Stomach (tissue), 4 donors: ENCODE results near the gene TMEM144.

Source experiments
- CTCF ChIP-seq, 7 experiments: fragments of 450-650 bp in 4 of 7; fragments of 200-600 bp in 3 of 7; sonication (generic) in 3 of 7; IDR thresholded peaks; one replicate each; pipeline ENCODE4 v1.5.1; 2016 to 2019; ENCODE audit warnings: antibody characterized with exemption in 7 of 7, control low read depth in 2 of 7, mild to moderate bottlenecking in 1 of 7
- EP300 ChIP-seq: sonication (generic); formaldehyde crosslinking; IDR thresholded peaks from one replicate; pipeline ENCODE4 v1.6.1; 2017; ENCODE audit warnings: antibody characterized with exemption
- POLR2A ChIP-seq, 4 donors: fragments of 450-650 bp; IDR thresholded peaks; one replicate each; pipeline ENCODE4 v1.6.1; 2016; ENCODE audit warnings: antibody characterized with exemption in 4 of 4, control low read depth in 2 of 4, mild to moderate bottlenecking in 1 of 4, moderate library complexity in 1 of 4
- POLR2AphosphoS5 ChIP-seq, 3 donors: sonication (generic); formaldehyde crosslinking; IDR thresholded peaks; one replicate each; pipeline ENCODE4 v1.6.1; 2016; ENCODE audit warnings: antibody characterized with exemption in 3 of 3

DNA sequence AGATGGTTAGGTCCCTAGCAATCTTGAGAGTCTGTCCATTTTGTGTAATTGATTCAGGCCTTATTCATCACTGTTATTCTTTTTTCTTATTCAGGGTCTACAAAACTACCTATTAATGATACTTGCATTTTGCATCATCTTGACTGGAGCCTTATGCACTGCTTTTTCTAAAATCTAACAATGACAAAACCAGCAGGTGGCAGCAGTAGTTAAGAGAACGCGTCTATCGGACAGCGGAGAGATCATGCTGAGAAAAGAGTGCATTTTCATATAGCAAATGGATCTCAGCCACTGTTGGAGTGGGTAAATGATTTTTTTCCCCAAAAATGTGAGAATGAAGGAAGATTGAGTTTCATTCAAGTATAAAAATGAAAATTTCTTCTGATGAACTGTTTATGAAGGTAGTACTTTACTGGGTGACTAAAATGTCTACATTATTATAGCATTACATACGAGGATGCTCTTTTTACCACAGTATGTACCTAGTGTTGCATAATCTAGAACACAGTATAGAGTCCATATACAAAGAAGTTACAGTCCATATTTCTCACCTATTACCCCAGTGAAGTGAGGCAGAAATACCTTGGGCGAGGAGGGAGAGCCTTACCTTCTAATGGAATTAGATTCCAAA is 43.2 kb downstream of the TMEM144 start:
- TF ChIP-seq CTCF (IDR thresholded peaks at IDR 0.05) (peak in 3 of 7 experiments; percentile 44 to 56 (median 53)), POLR2A (IDR thresholded peaks at IDR 0.05) (no peak), POLR2AphosphoS5 (IDR thresholded peaks at IDR 0.05) (no peak), EP300 (no peak)
